PFSK-1 (cell line): ENCODE results near the gene DTNA.

Experiments used
- REST ChIP-seq, 2 experiments: IDR thresholded peaks; 2 replicates each; pipeline versions ENCODE4 v1.6.1 to v1.8.0; 2011 to 2012; ENCODE audit warnings: low read depth in 2 of 2, low read length in 2 of 2, control low read depth in 1 of 2, inconsistent platforms in 1 of 2, mild to moderate bottlenecking in 1 of 2, moderate library complexity in 1 of 2; ENCODE audit not compliant: insufficient read depth in 1 of 2
- SIN3A ChIP-seq: IDR thresholded peaks from 2 replicates; pipeline ENCODE4 v1.6.1; 2012; ENCODE audit warnings: mild to moderate bottlenecking, low read length, moderate library complexity, borderline replicate concordance; ENCODE audit not compliant: insufficient read depth

- TF ChIP-seq REST (IDR thresholded peaks at IDR 0.05; ENCODE audit: insufficient read depth in 1 of 2, low read depth in 2 of 2, low read length in 2 of 2) (no peak), SIN3A (no peak)
Measured at GRCh38 chr18:34923911-34924310, 213.8 kb downstream of the DTNA start.
